Activated CD8-positive, alpha-beta memory T cell treated with anti-CD3 and anti-CD28 coated beads, Interleukin-2, amount 50 U/mL, for 24 hours (primary cell): Measurements from ENCODE around the gene BORCS6.
"Not testable (repeated sequence)": the region's sequence is repeated elsewhere in the genome, so short reads cannot be mapped to it uniquely, and the experiment has no call there.

ENCODE experiments used
- DNase-seq: peaks from one replicate; pipeline ENCODE4 v3.0.0-alpha.2; 2020; ENCODE audit errors: extremely low read depth

The BORCS6 gene

DNA sequence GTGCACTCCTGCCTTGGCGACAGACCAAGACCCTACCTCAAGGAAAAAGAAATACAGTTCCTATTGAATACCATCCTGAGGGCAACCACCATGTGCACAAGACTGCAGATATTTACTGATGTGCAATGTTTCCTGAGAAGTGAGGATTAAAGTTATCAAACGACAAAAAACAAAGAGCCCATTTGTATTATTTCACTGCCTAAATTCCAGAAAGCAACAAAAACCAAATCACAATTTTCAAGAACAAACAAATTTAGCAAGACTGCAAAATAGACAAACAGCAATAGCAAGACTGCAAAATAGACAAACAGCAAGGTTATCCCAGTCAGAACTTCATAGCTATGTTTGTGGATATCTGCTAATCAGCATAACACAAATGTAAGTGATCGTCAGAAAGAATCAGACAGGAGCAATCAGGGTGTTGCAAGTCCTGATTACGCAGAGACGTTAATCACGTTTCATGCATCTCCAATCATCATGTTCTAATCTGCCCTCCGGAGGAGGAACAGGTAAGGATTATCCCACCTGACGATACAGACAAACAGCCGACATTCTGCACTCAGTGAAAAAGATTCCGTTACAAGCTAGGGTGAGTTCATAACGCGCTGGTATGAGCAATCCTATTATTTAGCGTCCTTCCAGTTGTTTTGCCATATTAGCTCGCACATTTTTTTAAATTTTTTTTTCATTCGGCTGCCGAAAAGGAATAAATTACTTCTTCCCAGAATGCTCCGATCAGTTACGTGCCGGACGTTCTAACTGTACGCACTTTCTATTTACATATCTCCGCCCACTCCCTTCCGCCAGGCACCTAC lies 16.7 kb downstream of the BORCS6 start:
- peak; percentile 63 for DNase-seq

DNA sequence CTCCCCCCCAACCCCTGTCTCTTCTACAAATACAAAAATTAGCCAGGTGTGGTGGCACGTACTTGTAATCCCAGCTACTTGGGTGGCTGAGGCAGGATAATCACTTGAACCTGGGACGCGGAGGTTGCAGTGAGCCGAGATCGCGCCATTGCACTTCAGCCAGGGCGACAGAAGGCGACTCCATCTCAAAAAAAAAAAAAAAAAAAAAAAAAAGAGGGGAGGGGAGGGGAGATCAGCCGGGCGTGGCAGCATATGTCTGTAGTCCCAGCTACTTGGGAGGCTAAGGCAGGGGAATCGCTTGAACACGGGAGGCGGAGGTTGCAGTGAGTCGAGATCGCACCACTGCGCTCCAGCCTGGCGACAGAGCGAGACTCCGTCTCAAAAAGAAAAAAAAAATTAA lies 19.8 kb downstream of the BORCS6 start:
- not testable (repeated sequence) for DNase-seq

DNA sequence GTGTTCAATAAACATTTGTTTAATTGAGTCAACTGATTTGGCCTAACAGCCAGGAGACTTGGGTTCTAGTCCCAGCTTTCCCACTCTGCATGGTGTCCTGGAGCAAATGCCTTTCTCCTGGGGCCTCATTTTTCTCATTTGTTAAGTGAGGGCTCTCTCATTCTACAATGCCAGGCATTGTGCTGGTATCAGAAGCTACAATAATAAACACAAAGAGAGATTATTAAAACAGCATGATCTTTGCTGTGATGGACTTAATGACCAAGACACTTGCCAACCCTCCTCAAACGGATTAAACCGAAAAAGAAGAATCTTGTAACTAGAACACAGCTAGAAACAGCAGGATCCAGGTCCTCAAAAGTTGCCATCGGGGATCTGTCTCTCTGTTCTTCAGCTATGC lies 22.5 kb downstream of the BORCS6 start:
- DNase-seq, result no peak

DNA sequence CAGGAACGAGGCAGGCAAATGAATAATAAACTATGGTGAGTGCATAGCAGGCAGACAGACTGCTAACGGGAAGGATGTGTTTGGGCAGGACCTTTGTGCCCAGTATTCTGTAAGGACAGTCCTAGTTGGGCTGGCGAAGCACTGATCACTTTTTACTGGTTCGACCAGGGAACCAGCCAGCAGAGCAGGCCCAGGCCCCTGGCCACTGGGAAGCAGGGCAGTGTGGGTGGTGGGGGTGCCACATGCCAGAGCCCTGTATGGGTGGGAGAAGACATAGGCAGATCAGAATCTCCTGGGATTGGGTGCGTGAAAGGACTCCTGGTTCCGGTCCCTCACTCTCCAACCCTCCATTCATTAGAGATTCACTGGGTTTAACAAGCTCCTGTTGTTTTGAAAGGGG lies 23.2 kb downstream of the BORCS6 start:
- DNase-seq, result no peak

DNA sequence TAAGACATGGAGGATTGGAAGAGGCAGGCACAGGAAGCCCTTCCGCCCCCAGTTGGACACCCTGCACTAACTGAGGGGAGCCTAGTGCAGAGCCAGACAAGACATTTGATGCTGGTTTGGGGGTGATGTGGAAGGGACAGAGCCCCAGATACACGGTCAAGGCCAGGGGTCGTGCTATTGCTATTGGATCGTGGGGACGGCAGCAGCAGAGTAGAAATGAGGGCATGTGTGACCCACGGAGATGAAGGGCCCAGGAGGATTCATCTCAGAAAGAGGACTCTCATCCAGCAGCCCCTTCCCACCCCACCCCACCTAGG lies 25.2 kb downstream of the BORCS6 start:
- no peak for DNase-seq

DNA sequence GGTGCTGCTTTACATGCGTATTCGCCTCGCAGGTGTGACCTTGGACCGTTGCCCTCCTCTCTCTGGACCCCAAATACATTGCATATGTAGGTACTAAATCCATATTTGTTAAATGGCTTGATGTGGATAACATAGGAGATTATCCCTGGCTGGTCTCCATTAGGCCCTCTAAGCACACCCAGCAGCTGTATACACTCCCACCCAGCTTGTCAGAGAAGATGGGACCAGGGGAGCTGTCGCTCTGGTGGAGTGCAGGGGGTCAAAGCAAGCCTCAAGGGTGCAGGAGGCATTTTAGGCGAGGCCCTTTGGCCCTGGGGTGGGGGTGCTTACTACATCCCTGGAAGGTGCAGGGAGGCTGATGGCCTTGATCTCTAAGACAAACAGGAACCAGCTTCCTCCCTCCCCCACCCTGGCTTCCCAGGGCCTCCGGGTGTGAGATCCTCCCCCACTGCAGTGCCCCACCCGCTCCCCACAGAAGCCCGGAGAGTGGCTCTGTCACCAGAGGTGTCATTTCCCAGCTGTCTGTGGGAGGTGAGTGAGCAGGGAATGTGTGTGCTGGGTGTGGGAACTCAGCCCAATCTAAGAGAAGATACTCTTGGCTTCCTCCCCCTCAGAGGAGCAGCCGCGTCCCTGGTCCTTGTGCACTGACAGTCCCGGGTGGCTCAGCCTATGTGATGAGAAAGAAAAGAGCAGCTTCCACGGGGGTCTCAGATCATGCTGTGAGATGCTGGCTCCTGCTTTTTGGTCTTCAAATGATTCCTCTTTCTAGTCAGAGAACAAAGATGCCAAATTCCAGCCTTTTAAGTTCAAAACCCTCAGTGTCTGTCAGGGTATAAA lies 25.8 kb downstream of the BORCS6 start:
- peak; percentile 59 for DNase-seq

DNA sequence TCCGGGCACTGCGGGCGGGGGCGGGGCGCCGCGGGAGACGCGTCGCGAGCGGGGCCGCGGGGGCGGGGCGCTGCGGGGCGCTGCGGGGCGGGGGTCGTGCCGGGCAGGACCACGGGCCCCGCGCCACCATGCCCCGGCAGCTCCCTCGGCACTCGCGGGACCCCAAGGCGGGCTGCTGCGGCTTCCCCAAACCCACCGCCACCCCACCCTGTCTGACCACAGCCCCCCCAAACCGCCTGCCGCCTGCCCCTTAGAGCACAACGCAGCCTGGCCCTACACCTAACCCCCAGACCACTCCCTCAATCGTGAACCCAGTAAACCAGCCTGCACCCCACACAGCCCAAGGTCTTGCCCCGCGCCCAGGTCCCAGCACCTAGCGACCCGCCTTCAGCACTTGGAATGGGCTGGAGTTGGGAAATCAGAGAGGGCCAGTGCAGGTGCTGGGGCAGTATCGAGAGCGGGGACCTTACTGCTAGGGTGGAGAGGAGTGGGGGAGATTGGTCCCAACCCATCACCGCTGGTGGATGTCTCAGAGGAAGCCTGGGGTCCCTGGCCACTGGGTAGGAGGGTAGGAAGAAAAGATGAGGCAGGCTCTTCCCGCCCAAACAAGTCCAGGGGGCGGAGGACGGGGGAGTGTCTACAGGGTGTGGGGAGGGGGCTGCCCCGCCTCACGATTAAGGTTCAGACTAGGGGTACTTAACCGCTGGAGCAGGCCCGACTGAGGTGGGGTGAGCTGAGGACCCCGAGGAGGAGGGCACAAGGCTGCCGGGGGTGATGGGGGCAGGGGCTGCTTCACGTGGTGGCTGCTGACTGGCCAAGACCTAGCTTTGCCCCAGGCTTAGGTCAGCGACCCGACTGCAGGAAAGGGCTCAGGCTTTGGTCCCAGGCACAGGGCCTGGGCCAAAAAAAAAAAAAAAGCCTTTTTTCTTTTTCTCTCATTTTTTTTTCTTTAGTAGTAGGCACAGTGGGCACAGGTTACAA lies 26.7 kb downstream of the BORCS6 start:
- no peak for DNase-seq

DNA sequence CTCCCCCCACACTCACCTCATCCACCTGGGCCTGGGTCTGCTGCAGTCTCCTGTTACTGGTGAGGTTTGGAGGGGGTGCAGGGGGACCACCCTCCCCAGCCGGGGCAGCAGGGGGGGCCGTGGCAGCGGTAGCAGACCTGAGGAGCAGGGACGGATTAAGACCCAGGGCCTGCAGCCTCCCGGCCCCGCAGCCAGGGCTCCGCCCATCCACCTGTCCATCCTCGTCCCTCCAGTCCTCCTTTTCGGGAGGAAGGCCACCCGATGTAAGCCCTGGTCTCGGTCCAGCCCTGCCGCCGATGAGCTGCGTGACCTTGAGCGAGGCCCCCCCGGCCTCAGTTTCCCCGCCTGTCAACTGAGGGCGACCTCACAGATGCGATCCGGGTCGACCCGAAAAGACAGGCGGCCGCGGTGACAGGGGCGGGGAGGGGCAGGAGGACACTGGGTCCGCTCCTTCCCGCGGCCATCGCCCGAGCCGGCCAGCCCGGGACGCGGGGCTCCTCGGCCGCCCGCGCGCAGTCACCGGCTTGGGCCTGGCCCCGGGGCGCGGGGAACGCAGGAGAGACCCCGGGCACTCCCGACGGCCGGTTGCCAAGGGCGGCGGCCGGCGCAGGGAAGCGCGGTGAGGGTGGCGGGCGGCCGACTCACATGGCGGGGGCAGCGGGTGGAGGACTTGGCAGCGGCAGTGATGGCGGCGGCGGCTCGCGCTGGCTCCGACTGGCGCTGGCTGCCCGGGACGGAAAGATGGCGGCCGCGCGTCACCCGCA lies 27.6 kb downstream of the BORCS6 start, which contains the start of gene VAMP2:
Gene VAMP2 (minus strand): TSS at position 716 of the 764 bp plus-strand sequence. CDS start 69 bp downstream, at position 647.
- DNase-seq, result no peak

DNA sequence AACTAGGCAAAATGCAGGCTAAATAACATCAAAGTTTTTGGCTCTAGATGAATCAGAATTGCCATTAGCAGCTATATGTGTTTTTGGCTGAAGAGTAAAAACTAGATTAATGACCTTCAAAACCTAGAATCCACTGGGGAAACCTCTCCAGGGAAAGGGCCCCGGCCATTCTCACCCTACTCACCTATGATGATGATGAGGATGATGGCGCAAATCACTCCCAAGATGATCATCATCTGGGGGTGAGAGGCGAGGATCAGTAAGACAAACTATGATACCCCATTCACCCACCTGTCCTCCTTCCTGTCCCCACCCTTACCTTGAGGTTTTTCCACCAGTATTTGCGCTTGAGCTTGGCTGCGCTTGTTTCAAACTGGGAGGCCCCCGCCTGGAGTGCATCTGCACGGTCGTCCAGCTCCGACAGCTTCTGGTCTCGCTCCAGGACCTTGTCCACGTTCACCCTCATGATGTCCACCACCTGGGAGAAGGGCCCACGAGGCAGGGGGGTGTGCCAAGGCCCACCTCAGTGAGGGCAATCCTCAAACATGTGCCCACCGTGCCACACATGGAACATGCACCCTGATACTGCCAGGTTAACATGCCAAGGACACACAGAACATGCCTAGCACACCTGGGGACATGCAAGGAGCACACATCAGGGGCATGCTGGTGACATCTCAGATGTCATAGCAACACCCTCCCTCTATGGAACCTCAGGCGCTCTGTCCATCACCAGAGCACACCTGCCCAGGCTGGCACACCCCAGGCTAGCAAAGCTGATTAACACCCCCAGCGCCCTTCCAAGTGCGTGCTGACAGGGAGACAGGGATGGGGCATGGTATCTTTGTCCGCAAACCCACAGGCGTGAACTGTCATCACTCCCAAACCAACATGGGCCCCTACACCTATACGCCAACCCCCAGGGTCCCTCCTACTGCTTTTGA lies 28.4 kb downstream of the BORCS6 start:
- no peak for DNase-seq

DNA sequence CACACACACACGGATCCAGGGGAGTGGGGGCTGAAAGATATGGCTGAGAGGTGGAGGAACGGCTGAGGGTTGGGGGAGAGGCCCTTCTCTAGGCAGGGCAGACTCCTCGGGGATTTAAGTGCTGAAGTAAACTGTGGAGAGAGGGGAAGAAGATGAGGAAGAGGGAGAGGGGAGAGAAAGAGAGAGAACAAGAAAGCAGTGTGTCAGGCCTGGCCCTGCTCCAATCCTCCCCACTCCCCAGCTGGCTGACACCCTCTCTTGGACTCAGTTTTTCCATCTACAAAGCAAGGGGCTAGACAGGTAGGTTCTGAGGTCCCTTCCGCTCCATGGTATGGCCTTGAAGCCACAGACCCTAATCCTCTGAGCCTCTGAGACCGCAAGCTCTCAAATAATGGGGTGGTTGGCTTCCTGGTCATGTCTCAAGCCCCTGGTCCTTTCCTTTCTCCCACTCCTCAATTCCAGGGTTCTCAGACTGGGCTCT lies 29.2 kb downstream of the BORCS6 start:
- no peak for DNase-seq

DNA sequence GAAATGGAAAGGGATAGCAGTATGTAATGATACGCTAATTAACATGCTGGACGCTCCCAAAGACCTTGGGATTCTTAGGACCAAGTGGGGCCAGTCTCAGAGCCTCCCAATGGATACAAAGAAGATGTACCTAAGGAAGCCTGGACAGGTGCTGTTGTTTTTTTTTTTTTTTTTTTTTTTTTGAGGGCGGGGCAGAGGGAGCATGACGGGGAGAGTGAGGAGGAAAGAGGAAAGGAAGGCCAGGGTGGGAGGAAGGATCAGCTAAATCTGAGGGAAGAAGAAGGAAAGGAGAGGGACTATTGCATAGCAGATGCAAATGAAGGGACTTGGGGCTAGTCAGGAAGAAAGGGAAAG lies 29.8 kb downstream of the BORCS6 start:
- no peak for DNase-seq

DNA sequence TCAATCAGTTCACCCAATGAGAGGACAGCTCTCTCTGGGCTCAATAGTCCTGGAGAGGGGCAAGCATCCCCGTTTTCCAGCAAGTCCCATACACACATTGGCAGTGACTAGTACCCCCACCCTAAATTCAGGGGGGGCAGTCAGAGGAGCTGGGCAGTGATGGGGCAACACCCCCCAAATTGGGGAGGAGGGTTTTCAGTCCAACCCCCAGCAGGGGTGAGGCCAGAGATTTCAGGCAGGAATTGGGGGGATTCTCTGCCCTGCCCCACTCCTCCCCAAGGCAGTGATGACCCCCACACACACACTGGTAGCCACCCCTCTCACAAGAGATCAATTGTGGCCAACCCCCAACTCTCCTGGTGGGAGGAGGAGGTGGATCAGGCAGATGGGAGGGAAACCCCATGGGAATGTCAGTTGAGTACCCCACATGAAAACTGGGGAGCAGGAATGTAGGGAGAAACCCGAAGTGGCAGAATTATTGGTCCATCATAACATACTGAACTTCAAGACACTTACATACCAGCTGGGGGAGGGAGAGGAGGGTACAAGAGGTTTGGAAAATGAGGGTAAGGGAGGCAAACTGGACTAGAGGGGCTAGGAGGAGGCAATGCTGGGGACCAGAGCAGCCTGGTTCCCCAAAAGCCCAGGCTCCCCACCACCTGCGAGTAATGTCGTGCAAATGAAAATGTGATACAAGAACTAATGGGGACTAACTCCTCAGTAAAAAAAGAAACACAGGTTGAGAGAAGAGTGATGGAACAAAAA lies 30.3 kb downstream of the BORCS6 start:
- DNase-seq, result no peak

DNA sequence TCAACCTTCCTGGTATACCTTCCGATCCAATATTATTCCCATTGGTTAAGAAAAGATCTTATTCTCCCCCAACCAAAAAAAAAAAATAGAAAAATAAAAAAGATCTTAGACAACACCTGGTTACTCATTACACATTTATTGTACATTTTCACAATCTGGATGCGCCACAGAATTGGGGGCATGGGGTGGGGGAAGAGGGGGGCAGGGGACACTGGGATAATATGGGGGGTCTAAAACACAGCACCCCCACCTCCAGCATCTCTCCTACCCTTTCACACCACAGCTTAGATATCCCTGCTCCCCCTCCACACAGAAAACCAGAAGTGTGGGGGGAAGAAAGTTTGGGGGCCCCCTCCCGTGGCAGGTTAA lies 31.0 kb downstream of the BORCS6 start:
- DNase-seq, result no peak

DNA sequence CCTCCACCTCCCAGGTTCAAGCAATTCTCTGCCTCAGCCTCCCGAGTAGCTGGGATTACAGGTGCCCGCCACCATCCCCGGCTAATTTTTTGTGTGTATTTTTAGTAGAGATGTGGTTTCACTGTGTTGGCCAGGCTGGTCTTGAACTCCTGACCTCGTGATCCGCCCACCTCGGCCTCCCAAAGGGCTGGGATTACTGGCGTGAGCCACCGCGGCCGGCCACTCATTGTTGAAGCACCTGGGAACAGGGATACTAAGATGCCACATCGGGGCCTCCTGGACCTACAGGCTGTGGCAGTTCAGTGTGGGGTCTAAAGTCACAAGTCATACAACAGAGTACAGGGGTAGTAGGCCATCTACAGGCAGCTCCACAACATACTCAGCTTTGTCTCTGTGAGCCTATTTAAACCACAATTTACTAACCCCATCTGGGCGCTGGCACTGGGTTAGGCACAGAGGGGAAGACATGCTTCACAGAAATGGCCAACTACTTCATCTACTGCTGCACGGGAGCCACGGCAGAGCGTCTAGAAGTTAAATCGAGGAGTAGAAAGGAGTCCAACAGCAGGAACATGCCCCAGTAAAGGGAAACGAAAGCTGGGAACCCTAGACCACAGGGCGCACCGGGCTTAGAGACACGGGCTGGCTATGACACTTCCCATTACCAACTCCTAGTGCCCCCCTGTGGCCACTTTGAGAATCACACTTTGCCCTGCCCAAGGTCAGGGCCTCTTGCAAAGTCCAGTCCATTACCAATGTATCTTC lies 31.5 kb downstream of the BORCS6 start:
- DNase-seq, result peak; percentile 81

DNA sequence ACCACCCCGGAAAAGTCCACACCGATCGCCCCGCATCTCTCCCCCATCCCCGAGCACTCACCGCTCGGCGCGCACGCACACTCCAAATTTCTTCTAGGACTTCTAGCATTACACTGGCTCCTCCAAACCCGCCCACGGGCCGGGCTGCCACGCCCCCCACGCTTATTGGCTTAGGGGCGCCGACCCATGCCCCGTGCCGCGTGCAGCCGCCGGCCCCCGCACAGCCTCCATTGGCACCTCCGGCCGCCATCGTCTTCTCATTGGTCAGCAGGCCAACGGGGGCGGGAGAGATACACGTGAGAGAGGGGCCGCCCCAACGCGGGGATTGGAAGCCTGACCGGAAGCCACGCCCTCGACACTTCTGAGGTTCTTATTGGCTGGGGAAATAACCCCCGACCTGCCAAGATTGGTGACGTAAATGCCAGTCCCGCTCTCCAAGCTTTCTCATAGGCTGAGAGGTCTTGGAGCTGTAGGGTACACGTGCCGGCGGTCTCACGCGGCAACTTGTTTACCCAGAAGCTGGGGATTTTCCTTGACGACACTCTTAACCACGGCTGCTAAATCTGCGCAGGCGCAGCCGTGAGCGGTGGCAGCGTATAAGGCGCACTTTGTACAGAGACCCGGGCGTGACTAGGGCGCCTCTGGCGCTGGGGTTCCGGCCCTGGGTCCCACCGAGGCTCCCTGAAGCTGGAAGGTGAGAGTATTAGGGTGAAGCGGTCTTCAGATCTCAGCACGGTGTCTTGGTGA lies 33.6 kb downstream of the BORCS6 start:
- DNase-seq, result peak; percentile 100

DNA sequence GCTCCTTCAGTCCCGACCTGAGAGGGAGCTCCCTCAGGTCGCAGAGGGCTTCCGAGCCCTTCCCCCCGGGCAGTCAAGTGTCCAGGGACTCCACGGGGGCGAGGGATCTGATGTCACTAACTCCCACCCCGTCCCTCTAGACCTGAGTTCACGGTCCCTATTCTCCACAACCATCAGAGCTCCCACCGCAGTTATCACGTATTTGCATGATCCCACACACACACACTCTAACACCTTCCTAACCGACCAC lies 34.1 kb downstream of the BORCS6 start:
- DNase-seq, result no peak

DNA sequence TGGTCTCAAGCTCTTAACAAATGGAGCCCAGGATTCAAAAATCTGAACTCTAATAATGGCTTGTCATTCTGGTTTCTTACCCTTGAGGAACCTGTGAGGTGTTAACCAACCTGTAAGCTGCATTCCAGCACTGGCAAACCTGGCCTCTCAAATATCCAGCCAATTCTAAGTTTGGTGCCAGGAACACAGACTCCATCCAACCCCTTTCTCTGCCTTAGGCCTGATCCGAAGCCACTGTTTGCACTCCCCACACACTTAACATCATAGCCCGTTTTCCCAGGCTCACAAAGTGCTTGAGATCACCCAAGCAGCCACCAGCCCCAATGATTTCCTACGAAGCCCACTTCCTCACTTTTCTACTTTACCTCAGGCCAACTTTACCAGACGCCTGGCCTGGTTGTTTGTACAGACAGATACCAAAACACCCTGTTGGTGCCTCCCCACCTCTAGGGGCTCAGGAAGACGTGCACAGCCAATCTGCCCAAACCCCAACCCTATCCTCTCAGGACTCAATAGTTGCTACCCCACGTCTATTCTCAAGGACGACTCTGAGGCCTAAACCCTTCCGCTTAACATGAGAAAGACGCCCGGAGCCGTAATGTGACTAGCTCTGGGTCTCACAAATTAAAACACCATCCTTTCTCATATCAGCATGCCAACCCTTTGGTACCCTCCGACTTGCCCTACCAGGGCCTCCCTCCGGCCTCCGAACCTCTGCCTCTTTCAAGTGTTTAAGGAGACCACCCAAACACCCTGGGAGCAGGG lies 34.6 kb downstream of the BORCS6 start:
- no peak for DNase-seq
